WI38 (cell line): ENCODE results near the gene MEX3D.

ENCODE experiments used
- H3K4me3 ChIP-seq: 2 replicates; pipeline ENCODE4 v1.5.1; 2011; ENCODE audit warnings: low read depth, mild to moderate bottlenecking, control low read depth, low read length
- CTCF ChIP-seq: IDR thresholded peaks from 2 replicates; pipeline ENCODE4 v1.5.1; 2012; ENCODE audit warnings: low read depth, mild to moderate bottlenecking, control low read depth, low read length

The MEX3D gene

GRCh38 chr19:1526066-1526778, 41.9 kb downstream of the MEX3D start:
- no peak for TF ChIP-seq CTCF
- H3K4me3 ChIP-seq = no peak overlapping the region

GRCh38 chr19:1525343-1525742, 42.8 kb downstream of the MEX3D start:
- no peak overlapping the region for H3K4me3 ChIP-seq

DNA sequence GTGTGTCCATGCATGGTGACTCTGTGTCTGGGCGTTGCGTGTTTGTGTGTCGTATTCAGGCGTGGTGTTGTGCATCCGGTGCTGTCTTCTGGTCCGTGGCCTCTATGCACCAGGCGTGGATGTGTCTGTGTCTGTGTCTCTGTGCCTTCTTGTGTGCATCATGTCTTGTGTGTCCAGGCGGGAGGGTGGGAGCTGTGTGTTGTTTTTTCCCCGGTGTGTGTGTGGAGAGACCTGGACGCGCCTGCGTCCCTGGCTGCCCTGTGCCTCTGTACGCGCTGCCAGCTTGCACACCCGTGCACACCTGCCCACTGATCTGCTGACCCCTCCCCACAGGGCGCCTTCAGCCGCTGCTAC, 43.2 kb downstream of the MEX3D start:
- TF ChIP-seq CTCF = no peak
- no peak overlapping the region for H3K4me3 ChIP-seq

More at GRCh38 chr19:1525343-1525742, 42.8 kb downstream of the MEX3D start:
- no peak for TF ChIP-seq CTCF

- no peak for TF ChIP-seq CTCF
- H3K4me3 ChIP-seq = no peak overlapping the region
Observed at GRCh38 chr19:1524287-1524971, 43.7 kb downstream of the MEX3D start.

GRCh38 chr19:1523412-1524286, 44.5 kb downstream of the MEX3D start, which contains the start of gene PLK5:
PLK5 (plus strand) TSS chr19:1524077; CDS start chr19:1526997, 2,920 bp downstream.
- no peak for TF ChIP-seq CTCF
- no peak within 1 kb of the TSS for H3K4me3 ChIP-seq

DNA sequence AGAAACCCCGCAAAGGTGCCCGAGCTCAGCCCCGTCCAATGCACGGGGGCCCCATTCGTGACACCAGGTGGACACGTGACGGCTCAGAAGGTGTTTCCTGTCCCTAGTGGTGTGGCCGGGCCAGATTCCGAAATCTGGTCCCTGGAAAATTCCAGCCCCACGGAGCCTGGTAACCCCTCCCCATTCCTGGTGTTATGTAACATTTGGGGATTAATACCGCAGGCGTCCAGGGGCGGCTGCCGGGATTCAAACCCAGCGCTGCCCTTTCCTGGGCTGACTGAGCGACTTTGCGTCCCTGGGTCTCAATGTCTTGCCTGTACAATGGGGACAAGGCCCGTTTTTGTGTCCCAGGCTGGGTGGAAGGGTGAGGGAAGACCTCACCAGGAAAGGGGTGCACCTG, 45.3 kb downstream of the MEX3D start:
- H3K4me3 ChIP-seq = no peak overlapping the region
- no peak for TF ChIP-seq CTCF
